HCT116 (cell line): Measurements from ENCODE around the gene ERN1. TPM values are rescaled to one million over a fixed set of nuclear protein-coding genes. Genes with fewer than 3 reads are reported as not detected.

Experiments used
- ATAC-seq: fragments of 200-7000 bp; cut with Tn5 transposase; 2 replicates; pipeline ENCODE4 v1.9.1; 2020; ENCODE audit warnings: mild to moderate bottlenecking, moderate library complexity
- BruUV-seq: library from RNA; stranded (reverse); fragments of 400-500 nt; replicated peaks from 2 replicates; lab custom pipeline; 2021; lab: Mats Ljungman, UMichigan
- CTCF ChIA-PET: fragments of 300-600 bp; sonication (Branson Sonifier 250); formaldehyde crosslinking; loops from one replicate; lab custom pipeline; 2021; ENCODE audit warnings: antibody characterized with exemption; lab: Charles Lee
- POLR2A ChIA-PET: fragments of 300-600, 350-600 bp; sonication (Branson Sonifier 250); formaldehyde crosslinking; loops from one replicate; lab custom pipeline; 2021; ENCODE audit warnings: antibody characterized with exemption; lab: Charles Lee
- RAD21 ChIA-PET, 2 experiments: fragments of 300-600 bp; sonication (Branson Sonifier 250); formaldehyde crosslinking; loops; one replicate each; lab custom pipeline; 2023; ENCODE audit warnings: low total read pairs in 2 of 2; ENCODE audit not compliant: uncharacterized antibody in 2 of 2, unreplicated experiment in 2 of 2, low non-redundant PET in 1 of 2; lab: Charles Lee
- DNase-seq: peaks from one replicate; pipeline ENCODE4 v3.0.0-alpha.2; 2010; ENCODE audit warnings: low read depth, low spot score
- H2AFZ ChIP-seq: fragments of 200-600 bp; shearing (Covaris generic), sonication (generic); 2 replicates; pipeline ENCODE4 v1.6.1; 2017; ENCODE audit warnings: low read depth, mixed run types, mixed read lengths, antibody characterized with exemption, low read length; ENCODE audit not compliant: poor library complexity, severe bottlenecking
- H3K27ac ChIP-seq: 2 replicates; pipeline ENCODE4 v1.5.1; 2012; ENCODE audit warnings: low read depth, low read length
- H3K27me3 ChIP-seq: fragments of 200-600 bp; sonication (generic); 2 replicates; pipeline ENCODE4 v1.6.1; 2016; ENCODE audit warnings: mixed run types, low read length, mixed read lengths; ENCODE audit not compliant: insufficient read depth
- H3K36me3 ChIP-seq, 2 experiments: fragments of 200-500 bp in 1 of 2; fragments of 200-600 bp in 1 of 2; sonication (Bioruptor generic) in 1 of 2; sonication (generic) in 1 of 2; 2 replicates each; pipeline versions ENCODE4 v1.5.1 to v1.6.1; 2014 to 2016; ENCODE audit warnings: low read length in 2 of 2, inconsistent platforms in 1 of 2, mixed read lengths in 1 of 2, mixed run types in 1 of 2; ENCODE audit not compliant: insufficient read depth in 2 of 2, control insufficient read depth in 1 of 2
- H3K4me1 ChIP-seq, 2 experiments: fragments of 200-600 bp in 1 of 2; sonication (generic) in 1 of 2; 2 replicates each; pipeline versions ENCODE4 v1.5.1 to v1.6.1; 2012 to 2017; ENCODE audit warnings: low read length in 2 of 2, inconsistent platforms in 1 of 2, mild to moderate bottlenecking in 1 of 2, mixed read lengths in 1 of 2, mixed run types in 1 of 2, moderate library complexity in 1 of 2; ENCODE audit not compliant: insufficient read depth in 2 of 2, control insufficient read depth in 1 of 2
- H3K4me2 ChIP-seq: fragments of 200-600 bp; sonication (generic); 2 replicates; pipeline ENCODE4 v1.6.1; 2017; ENCODE audit warnings: mixed run types, low read length, mixed read lengths
- H3K4me3 ChIP-seq, 2 experiments: fragments of 200-600 bp in 1 of 2; sonication (generic) in 1 of 2; replicated peaks in 1 of 2; 2 replicates each; pipeline ENCODE4 v1.5.1; 2011 to 2016; ENCODE audit warnings: low read length in 2 of 2, control low read depth in 1 of 2, low read depth in 1 of 2, mild to moderate bottlenecking in 1 of 2, mixed read lengths in 1 of 2, mixed run types in 1 of 2
- H3K79me2 ChIP-seq: fragments of 200-600 bp; sonication (generic); 2 replicates; pipeline ENCODE4 v1.6.1; 2017; ENCODE audit warnings: mild to moderate bottlenecking, mixed run types, low read length, moderate library complexity, mixed read lengths; ENCODE audit not compliant: insufficient read depth
- H3K9ac ChIP-seq: fragments of 200-600 bp; sonication (generic); 2 replicates; pipeline ENCODE4 v1.6.1; 2016; ENCODE audit warnings: low read length, mixed read lengths
- H3K9me2 ChIP-seq: fragments of 200-600 bp; sonication (generic), shearing (Covaris generic); 2 replicates; pipeline ENCODE4 v1.6.1; 2017; ENCODE audit warnings: mixed run types, mild to moderate bottlenecking, moderate library complexity; ENCODE audit not compliant: insufficient read depth
- H3K9me3 ChIP-seq, 2 experiments: fragments of 200-500 bp in 1 of 2; fragments of 200-600 bp in 1 of 2; sonication (Bioruptor generic) in 1 of 2; sonication (generic) in 1 of 2; 2 replicates each; pipeline ENCODE4 v1.6.1; 2014 to 2017; ENCODE audit warnings: low read length in 2 of 2, mixed read lengths in 2 of 2, inconsistent platforms in 1 of 2, low read depth in 1 of 2, mild to moderate bottlenecking in 1 of 2, mixed run types in 1 of 2, moderate library complexity in 1 of 2; ENCODE audit not compliant: control insufficient read depth in 1 of 2, insufficient read depth in 1 of 2
- H4K20me1 ChIP-seq: fragments of 200-600 bp; sonication (generic), shearing (Covaris generic); 2 replicates; pipeline ENCODE4 v1.6.1; 2017; ENCODE audit warnings: mixed run types, mild to moderate bottlenecking, moderate library complexity; ENCODE audit not compliant: insufficient read depth
- ATF3 ChIP-seq: IDR thresholded peaks from 2 replicates; pipeline ENCODE4 v1.6.1; 2012
- CTCF ChIP-seq, 3 experiments: fragments of 200-600 bp in 1 of 3; sonication (generic) in 1 of 3; IDR thresholded peaks in 2 of 3; conservative IDR thresholded peaks in 1 of 3; 2 replicates each; pipeline ENCODE4 v1.5.1; 2012 to 2017; ENCODE audit warnings: low read depth in 2 of 3, low read length in 2 of 3, antibody characterized with exemption in 1 of 3, borderline replicate concordance in 1 of 3, control low read depth in 1 of 3, mild to moderate bottlenecking in 1 of 3, mixed read lengths in 1 of 3, mixed run types in 1 of 3, moderate library complexity in 1 of 3; ENCODE audit not compliant: insufficient read depth in 1 of 3
- ELF1 ChIP-seq: IDR thresholded peaks from 2 replicates; pipeline ENCODE4 v1.6.1; 2012; ENCODE audit warnings: low read depth, borderline replicate concordance
- JUND ChIP-seq: IDR thresholded peaks from 2 replicates; pipeline ENCODE4 v1.6.1; 2012
- SIN3A ChIP-seq: IDR thresholded peaks from 2 replicates; pipeline ENCODE4 v1.6.1; 2012; ENCODE audit warnings: low read depth
- TCF7L2 ChIP-seq: IDR thresholded peaks from 2 replicates; pipeline ENCODE4 v1.7.0; 2011; ENCODE audit warnings: borderline replicate concordance, inconsistent platforms; ENCODE audit not compliant: insufficient read depth, insufficient read length; ENCODE audit errors: extremely low read depth
- YY1 ChIP-seq: IDR thresholded peaks from 2 replicates; pipeline ENCODE4 v1.6.1; 2011; ENCODE audit warnings: low read length, low read depth, moderate library complexity, mild to moderate bottlenecking; ENCODE audit not compliant: insufficient replicate concordance; ENCODE audit errors: extremely low read depth
- intact Hi-C: fragments of 100-400 bp; cut with micrococcal nuclease; formaldehyde crosslinking; loops from 2 replicates; pipeline ENCODE4 v1.10.0; 2022
- total RNA-seq: library from RNA; stranded (reverse); gene quantifications from one replicate; pipeline ENCODE4 v1.2.1, GENCODE V29; 2021; ENCODE audit not compliant: unreplicated experiment

ERN1 gene
- total RNA-seq, 1 experiment from 2014 or later: 28.2 TPM

GRCh38 chr17:64120159-64120810 lies 9.7 kb downstream of the ERN1 start (continued):
- TF ChIP-seq CTCF (IDR thresholded peaks at IDR 0.05 in 2 of 3, conservative IDR thresholded peaks at IDR 0.05 in 1 of 3; ENCODE audit: borderline replicate concordance in 1 of 3, insufficient read depth in 1 of 3, low read depth in 2 of 3, low read length in 2 of 3) (no peak), YY1 (no peak), ELF1 (no peak)

GRCh38 chr17:64117981-64118979 lies 11.7 kb downstream of the ERN1 start:
- H3K4me3 ChIP-seq: no peak overlapping the region
- TF ChIP-seq JUND: no peak
- TF ChIP-seq SIN3A: no peak
- no peak for TF ChIP-seq TCF7L2
- no peak for TF ChIP-seq ATF3
- H3K9me3 ChIP-seq: no peaks in the 10 kb centered on the region
- no TSS peak for BruUV-seq
- H3K9me2 ChIP-seq: no peaks in the 10 kb centered on the region
- H3K9ac ChIP-seq: no peak overlapping the region
- no peak overlapping the region for H3K4me2 ChIP-seq
- H3K27ac ChIP-seq: no peak overlapping the region
- H2AFZ ChIP-seq: no peak overlapping the region
- ChIA-PET CTCF (interaction anchor here (1.2 to 1.5 kb wide), 3 partner anchors 16 to 89 kb away, joined by 3 to 6 read pairs (median 4); no protein-coding TSS in a partner anchor), POLR2A (interaction anchor here (0.9 to 1.7 kb wide), 5 partner anchors 11 to 44 kb away, joined by 3 to 5 read pairs (median 3); partner anchors contain the start of gene ERN1), RAD21 (no interaction called here)
- DNase-seq: no peak
- H3K4me1 ChIP-seq: no peaks in the 10 kb centered on the region; a peak in 1 of 4 replicates
- H3K79me2 ChIP-seq: peaks cover 15% of the 10 kb centered on the region; the same call in 1 of the 2 replicates
- no peaks in the 10 kb centered on the region for H4K20me1 ChIP-seq
- ATAC-seq: no peak
- intact Hi-C loops: no loop called here
- no peaks in the 10 kb centered on the region for H3K27me3 ChIP-seq
- H3K36me3 ChIP-seq: no peaks in the 10 kb centered on the region
